Fibroblast of skin of right biceps (primary cell): ENCODE results near the gene RAB35.
"Not testable (repeated sequence)": the region's sequence is repeated elsewhere in the genome, so short reads cannot be mapped to it uniquely, and the experiment has no call there.

Experiments used
- DNase-seq: peaks from one replicate; pipeline ENCODE4 v3.0.0-alpha.2; 2013

Gene RAB35

DNA sequence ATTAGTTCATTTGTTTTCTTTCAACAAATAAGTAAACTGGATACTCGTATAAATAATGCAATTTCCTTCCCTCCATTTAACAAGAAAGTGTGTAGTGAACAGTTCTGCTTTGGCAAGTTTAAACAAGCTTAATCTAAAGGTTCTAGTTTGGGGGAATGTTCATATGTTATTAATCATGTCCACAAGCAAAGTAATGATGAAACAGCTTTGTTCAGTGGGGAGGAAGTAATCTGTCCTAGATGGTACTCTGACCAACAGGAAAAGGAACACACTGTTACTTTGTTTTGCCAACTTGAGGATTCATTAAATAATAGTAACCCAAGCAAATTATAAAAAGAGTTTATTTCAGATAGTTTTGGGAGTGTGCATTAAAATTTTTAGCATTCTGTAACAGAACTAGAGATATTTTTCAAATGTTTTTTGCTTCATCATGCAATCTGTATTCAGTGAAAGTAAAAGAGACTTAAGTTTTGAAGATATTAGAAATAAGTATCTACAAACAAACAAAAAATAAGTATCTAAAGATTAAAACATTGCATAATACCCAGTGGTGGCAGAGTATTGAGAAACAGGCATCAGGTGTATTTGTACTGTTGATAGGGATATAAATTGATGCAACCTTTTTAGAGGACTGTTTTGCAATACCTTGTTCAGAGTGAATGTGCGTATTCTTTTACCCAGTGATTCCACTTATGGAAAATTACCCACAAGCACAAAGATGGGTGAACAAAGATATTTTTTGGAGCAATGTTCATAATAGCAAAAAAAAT is 61.1 kb downstream of the RAB35 start:
- DNase-seq: no peak

- no peak for DNase-seq
These were observed 62.3 kb downstream of the RAB35 start for GRCh38 chr12:120054293-120054692.

- no peak for DNase-seq
These were observed 65.0 kb downstream of the RAB35 start for GRCh38 chr12:120051535-120051934.

- no peak for DNase-seq
These were observed 67.1 kb downstream of the RAB35 start for GRCh38 chr12:120049426-120049825.

DNA sequence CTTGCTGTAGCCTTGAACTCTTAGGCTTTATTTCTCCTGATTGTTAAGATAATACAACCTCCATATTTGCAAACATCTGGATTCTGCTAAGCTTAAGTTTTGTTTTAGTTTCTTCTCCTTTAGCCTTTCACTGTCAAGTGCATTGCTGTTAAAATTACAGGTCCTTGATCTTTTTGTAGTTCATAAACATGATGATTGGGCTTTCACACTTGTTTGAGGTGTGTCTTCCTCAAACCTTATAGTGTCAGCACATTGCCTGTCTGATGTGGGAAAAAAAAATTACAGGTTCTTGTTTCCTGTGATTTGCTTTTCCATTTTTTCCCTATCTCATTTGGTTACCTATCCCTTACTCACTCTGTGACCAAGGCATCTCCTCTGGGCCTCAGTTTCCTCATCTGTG is 68.3 kb downstream of the RAB35 start:
- no peak for DNase-seq

DNA sequence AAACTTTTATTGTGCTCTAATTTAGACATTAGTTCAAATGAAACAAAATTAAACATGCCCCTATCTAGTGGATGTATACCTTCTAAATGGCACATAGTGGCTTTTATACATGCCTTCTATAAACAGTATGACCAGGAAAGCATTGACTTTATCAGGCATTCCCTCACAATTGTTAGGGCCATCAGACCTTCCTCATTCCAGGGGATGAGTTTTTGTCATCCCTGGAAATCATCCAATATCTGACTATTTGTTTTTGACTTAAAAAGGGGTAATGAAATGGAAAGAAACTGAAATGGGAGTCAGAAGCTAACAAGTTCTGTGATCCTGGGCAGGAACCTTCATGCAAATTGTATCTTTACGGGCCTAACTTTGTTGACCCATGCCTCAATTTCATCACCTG is 69.5 kb downstream of the RAB35 start:
- no peak for DNase-seq

DNA sequence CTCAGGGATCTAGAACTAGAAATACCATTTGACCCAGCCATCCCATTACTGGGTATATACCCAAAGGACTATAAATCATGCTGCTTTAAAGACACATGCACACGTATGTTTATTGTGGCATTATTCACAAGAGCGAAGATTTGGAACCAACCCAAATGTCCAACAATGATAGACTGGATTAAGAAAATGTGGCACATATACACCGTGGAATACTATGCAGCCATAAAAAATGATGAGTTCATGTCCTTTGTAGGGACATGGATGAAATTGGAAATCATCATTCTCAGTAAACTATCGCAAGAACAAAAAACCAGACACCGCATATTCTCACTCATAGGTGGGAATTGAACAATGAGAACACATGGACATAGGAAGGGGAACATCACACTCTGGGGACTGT is 71.2 kb downstream of the RAB35 start:
- DNase-seq: not testable (repeated sequence)
